Measurements from ENCODE around the gene FLT4.

FLT4 gene

GRCh38 chr5:180625125-180625790 lies 24.1 kb downstream of the FLT4 start:
- no peak for DNase-seq

- DNase-seq: no peak
Observed at GRCh38 chr5:180624587-180624986, 24.8 kb downstream of the FLT4 start.

- DNase-seq: no peak
Observed at GRCh38 chr5:180623844-180624243, 25.6 kb downstream of the FLT4 start.

- no peak for DNase-seq
Observed at GRCh38 chr5:180623411-180623834, 26.0 kb downstream of the FLT4 start.

- DNase-seq: no peak
Observed at GRCh38 chr5:180622910-180623309, 26.5 kb downstream of the FLT4 start.

- DNase-seq: no peak
Observed at GRCh38 chr5:180621311-180621710, 28.1 kb downstream of the FLT4 start.

GRCh38 chr5:180620014-180620413 lies 29.4 kb downstream of the FLT4 start:
- no peak for DNase-seq

- DNase-seq: no peak
Observed at GRCh38 chr5:180619563-180619915, 29.9 kb downstream of the FLT4 start.

- DNase-seq: peak; percentile 16
Observed at GRCh38 chr5:180618829-180619562, 30.4 kb downstream of the FLT4 start.

GRCh38 chr5:180618487-180618828 lies 30.9 kb downstream of the FLT4 start:
- DNase-seq: no peak

GRCh38 chr5:180613814-180614188 lies 35.6 kb downstream of the FLT4 start:
- DNase-seq: no peak

- no peak for DNase-seq
Observed at GRCh38 chr5:180613188-180613813, 36.1 kb downstream of the FLT4 start.

- no peak for DNase-seq
Observed at GRCh38 chr5:180612683-180613082, 36.7 kb downstream of the FLT4 start.

GRCh38 chr5:180611140-180611850 lies 38.1 kb downstream of the FLT4 start:
- DNase-seq: no peak

GRCh38 chr5:180609817-180610550 lies 39.4 kb downstream of the FLT4 start:
- no peak for DNase-seq

- no peak for DNase-seq
Observed at GRCh38 chr5:180609386-180609785, 40.0 kb downstream of the FLT4 start.

GRCh38 chr5:180608572-180609310 lies 40.7 kb downstream of the FLT4 start:
- no peak for DNase-seq

GRCh38 chr5:180607861-180608571 lies 41.4 kb downstream of the FLT4 start:
- DNase-seq: no peak

GRCh38 chr5:180606215-180606785 lies 43.1 kb downstream of the FLT4 start:
- no peak for DNase-seq

- peak; percentile 36 for DNase-seq
Observed at GRCh38 chr5:180605554-180606214, 43.7 kb downstream of the FLT4 start.

GRCh38 chr5:180604271-180604670 lies 45.1 kb downstream of the FLT4 start:
- no peak for DNase-seq

All from stimulated activated naive CD4-positive, alpha-beta T cell treated with Interleukin-2 at 50 U/mL for 16 hours (primary cell).